ENCODE results near the gene MGLL.

Gene MGLL

DNA sequence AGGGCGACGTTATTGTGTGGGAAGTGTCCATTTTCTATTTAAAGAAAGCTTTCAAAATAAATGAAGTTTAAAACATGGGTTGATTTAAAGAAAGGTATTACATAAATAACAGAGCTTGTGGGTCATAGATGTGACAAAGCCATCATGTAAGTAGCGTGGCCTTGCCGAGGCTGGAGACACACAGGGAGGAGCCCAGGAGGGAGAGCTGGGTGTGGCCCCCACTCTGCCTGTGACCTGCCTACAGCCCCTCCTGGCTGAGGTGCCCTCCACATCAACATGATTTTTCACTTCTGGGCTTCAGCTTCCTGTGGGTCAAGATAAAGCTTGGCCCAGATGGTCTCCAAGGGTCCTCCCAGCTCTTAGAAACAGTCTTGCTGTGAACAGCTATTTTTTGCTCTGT is 12.5 kb upstream of the MGLL start:
- DNase-seq (ENCODE audit: low read depth) = no peak

DNA sequence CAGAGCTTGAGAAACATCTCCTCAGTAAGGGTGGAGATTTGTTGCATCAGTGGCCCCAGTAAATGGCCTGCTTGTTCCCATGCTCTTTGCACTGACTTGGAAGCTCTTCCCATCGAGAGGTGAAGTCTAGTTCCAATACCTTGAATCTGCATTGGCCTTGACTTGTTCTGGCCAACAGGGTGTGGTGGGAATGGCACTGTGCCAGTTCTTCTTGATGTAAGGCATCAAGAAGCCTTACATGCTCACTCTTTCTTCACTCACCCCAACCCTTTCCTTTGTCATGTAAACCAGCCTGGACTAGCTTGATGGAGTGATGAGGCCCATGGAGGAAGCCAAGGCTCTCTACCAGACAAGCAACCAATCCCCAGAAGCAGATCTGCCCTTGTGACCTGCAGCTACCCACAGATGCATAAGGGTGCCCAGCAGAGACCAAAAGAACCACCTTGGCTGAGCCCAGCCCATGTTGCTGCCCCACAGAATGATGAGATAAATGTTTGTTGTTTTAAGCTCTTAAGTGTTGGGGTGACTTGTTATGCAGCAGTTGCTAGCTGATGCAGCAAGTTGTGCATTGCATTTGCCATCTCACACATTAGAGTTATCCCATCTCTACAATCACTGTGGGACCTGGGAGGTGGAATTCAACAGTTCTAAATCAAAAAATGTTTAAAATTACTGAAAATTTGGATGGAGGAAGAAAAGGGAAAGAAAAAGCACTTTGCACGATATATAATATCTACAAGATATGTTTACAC is 11.1 kb upstream of the MGLL start:
- DNase-seq (ENCODE audit: low read depth) = no peak

DNA sequence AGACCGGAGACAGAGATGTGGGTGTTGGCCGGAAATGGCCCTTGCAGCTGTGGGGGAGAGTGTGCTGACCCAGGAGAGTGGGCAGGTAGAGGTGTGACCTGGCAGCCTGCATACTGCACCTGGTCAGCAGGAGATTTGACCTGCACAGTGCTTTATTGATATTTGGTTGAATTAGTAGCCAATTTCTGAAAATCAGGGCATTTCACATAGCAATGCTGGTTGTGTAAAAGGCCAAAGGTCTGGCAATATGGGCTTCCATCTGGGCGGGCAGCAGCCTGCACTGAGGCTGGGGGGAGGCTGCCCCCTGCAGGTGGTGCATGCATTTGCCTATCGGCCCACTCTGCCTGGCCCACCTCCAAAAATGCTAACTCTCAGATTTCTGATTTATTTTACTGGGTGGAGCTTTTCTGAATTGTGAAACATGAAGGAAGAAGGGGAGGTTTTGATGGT is 9.4 kb upstream of the MGLL start:
- DNase-seq (ENCODE audit: low read depth) = no peak

DNA sequence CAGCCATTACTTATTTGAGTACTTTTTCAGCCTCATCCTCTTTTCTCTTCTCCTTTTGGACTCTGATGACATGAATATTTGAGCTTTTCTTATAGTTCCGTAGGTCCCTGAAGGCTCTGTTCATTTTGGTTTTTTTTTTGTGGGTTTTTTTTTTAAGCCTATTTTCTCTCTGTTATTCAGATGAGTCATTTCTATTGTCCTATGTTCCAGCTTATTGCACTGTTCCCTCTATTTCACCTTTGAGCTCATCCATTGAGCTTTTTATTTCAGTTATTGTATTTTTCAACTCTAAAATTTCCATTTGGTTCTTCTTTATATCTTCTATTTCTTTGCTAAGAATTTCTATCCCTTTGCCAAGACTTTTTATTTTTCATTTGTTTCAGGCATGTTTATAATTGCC is 7.2 kb upstream of the MGLL start:
- no peak for DNase-seq (ENCODE audit: low read depth)

DNA sequence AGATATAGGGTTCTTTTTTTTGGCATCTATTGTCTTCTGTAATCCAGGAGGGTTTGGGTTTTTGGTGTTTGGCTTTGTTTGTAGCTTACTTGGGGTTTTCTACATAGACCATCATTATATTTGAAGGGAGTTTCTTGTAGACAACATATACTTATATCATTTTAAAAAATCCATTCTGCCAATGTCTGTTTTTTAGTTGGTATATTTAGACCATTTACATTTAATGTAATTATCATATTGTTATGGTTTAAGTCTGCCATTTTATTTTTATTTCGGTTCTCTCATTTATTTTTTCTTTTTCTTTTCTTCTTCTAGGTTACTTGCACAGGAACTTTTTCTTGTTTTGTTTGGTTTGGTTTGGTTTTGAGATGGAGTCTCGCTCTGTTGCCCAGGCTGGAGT is 5.5 kb upstream of the MGLL start:
- DNase-seq (ENCODE audit: low read depth) = no peak

DNA sequence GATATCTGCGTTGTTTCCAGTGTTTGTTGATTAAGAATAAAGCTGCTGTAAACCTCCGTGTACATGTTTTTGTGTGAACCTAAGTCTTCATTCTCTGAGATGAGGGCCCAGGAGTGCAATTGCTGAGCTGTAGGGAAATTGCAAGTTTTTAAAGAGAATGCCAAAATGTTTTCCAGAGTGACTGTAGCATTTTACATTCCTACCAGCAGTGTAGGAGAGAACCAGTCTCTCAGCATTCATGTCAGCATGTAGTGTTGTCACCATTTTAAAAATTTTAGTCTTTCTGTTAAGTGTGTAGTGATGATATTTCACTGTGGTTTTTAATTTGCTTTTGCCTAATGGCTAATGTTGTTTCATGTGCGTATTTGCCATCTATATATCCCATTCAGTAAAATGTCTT is 3.4 kb upstream of the MGLL start:
- no peak for DNase-seq (ENCODE audit: low read depth)

DNA sequence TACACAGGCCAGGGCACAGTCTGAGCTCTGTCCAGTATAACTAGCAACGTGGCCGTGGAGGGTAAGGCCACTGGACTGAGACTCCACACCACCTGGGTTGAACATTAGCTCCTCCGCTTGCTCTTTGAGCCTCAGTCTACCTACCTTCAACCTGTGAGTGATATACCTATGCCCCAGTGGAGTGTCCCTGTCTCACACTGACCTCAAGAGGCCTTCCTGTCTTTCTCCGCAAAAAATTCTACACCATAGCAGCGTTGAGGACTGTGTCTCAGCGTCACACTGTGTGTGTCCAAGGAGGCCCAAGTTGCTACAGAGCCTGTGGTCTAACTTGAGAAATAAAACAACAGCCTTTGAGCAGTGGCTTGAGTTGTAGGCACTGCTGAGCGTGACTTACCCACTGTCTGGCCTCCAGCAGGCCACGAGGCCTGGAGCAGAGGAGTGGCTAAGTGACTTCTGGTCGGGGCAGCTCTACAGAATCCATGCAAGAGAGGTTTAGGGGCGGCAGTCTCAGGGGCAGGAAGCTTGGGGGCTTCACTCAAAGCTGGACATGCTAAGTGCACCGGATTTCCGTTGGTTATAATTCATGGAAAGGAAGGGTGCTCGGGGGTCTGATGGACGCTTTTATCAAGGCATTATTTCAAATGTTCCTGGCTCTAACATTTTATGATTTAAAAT is 2.0 kb upstream of the MGLL start:
- DNase-seq (ENCODE audit: low read depth) = no peak

DNA sequence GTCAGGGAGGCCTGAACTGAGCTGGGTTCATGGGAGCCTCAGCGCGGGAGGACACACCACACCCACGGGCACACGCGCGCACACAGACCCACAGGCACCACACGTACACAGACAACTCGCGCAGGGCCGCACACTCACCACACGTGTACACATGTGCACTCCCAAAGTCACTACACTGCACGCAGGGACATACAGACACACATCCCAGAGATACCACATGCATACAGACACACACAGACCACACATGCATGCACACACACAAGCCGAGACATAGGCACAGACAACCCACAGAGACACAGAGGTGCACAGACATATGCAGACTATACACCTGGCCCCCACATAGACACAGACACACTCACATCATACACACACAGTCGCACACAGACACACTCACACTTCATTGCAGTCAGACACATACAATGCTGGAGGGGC is 1.1 kb upstream of the MGLL start:
- no peak for DNase-seq (ENCODE audit: low read depth)

DNA sequence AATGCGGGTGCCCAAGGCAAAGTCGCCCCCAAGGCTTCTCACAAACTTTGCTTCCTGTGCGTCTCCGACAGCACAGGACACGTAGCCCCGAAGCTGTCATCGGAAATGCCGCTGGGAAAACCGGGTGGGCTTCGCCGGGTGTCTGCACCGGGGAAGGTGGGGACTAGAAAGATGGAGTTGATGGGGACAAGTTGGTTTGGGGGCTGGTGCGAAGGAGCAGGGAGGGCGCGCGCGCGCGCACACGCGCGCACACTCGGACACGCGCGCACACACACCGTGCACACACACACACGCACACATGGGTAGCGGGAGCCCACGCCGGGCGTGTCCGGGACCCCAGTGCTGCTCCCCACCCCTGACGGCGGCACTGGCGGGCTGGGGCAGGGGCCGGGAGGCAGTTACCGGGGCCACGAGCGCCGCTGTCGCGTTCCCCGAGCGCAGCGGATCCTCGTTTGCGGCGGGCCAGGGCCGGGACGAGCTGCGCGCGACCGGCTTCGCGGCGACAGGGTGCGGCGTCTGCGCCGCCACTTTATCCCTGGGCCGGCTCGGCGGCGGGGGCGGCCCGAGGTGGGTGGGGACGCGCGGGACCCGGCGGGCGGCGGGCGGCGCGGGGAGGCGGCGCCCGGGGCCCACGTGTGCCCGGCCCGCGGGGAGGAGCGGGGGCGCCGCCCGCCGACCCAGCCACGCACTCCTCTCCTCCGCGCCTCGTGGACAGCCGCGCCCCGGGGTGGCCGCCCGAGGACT is 539 bp upstream of the MGLL start:
- no peak for DNase-seq (ENCODE audit: low read depth)

DNA sequence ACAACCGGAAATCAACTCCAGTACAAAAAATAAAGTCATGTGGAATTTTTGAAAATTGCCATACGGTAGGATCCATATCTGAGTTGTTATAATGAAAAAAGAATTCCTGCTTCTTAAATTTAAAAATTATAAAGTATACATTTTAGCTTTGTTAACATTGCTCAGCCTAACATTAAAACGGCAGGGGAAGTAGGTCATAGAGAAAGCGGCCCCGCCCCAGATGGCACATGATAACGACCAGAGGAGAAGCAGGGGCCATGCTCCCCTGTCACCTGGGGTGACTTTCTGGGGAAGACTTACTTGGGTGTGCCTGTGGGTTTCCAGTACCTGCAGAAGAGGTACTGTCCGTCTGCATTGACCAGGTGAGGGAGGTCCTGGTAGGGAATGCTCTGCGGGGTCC is 921 bp downstream of the MGLL start:
- DNase-seq (ENCODE audit: low read depth) = no peak

DNA sequence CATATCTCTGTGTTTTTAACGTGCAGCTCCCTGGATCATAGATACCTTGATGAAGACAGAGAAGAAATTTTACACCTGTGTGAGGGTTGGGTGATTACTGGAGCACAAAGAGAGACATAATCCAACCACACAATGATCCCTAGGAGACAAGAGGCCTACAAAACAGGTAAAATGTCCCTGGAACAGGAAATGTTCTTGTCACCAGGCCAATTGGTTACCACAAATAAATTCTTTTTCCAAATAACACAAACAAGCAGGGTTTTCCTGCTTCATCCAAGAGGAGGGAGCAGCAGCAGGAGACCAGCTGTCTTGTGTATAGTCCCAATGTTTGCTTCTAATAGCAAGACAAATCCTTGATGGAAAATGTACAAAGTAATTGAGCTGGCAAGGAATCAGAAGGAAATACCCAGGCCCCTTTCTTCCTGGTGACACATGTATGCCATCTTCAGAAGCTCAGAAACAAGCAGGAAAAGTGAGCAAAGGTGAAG is 1.4 kb downstream of the MGLL start:
- DNase-seq (ENCODE audit: low read depth) = no peak

DNA sequence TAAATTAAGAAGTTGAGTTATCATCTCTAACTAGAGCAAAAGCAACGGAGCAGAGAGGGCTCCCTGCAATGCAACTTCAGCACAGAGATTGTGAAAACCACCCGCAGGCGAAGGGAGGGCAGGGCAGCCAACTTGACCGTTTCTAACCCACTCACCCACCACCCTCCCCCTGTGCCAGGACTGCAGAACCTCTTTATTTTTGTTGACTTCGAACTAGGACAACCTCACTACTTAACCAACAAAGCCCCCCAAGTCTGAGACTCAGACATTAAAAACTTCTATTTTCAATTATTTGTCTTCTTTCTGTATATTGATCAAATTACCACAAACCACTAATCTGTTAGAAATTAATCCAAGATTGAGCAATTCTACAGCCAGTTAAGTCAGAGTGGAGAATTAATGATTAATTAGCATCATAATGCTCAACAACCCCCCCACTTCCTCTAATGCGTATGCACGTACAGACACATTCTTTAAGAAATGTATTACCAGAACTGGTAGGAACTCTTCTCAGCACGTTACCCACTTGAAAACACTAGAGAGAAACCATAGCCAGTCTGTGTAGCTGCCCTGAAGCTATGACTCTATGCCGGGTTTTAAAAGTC is 2.0 kb downstream of the MGLL start:
- DNase-seq (ENCODE audit: low read depth) = no peak

DNA sequence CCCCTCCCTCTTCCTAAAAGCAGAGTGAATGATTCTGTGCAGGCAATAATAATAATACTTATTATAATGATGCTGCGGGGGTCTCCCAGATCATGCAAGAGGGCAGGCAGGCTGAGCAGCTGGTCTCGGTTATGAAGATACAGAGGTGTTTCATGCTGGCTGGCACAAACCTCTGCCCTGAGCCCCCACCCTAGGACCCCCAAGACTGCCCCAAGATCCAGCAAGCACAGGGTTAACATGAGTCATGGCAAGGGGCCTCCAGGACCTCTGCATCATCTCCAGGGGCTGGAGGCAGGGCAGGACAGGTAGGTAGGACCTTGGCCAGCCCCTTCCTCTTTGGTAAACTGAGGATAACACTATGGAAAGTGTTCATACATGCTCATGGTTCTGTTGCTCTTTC is 2.7 kb downstream of the MGLL start:
- DNase-seq (ENCODE audit: low read depth) = no peak

DNA sequence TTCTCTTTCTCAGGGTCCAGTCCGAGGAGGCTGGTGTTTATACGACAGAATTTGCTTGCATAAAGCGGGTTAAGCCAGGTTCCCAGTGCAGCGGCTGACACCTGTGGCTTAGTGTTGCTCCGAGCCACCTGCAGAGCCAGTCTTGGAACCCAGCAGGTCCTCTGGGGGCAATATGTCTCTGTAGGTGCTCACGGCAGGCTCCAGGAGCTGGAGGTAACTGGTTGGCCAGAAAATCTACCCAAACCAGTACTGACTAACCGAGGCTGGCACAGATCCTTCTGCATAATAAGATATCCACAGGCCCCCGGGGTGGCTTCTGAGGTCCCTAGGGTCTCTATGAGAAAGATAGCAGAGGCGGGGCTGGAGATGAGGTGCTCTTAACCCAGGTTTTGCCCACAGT is 3.2 kb downstream of the MGLL start:
- no peak for DNase-seq (ENCODE audit: low read depth)

DNA sequence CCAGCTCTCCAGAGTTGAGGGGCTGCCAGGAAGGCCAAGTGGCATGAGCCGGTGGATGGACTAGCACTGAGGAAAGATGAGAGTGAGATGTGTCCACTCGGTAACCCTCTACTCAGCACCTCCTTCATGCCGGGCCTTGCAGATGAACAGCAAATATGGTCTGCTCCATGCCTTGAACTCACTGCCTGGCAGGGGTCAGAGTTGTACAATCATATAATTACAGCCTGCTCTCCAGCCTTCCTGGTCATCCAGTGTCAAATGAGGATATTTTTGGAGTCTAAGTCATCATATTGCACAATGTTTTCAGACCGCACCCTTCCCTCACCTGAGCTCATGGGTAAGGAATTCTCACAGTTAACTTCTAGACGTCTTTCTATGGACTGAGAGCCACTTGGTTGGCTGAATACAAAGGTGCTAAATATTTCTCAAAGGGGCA is 4.9 kb downstream of the MGLL start:
- no peak for DNase-seq (ENCODE audit: low read depth)

DNA sequence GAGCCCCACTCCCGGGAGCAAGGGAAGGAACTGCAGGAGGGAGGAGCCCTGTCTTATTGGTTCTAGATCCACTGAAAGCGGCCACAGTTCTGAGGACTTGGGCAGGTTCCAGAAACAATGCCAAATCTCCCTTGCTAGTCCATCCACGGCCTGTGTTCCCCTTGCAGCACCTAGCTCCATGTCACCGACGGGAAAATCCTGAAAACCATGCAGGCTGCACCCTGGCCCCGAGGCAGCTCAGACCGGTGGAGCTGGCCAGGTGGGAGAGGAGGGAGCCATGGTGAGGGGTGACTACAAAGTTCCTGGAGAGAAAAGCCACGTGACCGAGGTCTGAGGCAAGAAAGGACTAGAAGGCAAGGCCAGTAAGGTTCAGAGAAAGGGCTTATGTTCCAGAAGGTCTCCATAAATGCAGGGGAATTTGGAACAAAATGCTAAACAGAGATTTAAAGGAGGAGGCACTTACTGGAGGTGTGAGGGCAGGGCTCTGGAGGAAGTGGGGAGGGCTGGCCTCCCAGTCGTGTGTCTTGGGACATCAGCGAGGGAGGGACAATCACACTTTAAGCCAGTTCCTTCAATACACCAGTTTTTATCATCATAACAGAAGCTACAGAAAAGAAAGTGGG is 5.4 kb downstream of the MGLL start:
- no peak for DNase-seq (ENCODE audit: low read depth)

DNA sequence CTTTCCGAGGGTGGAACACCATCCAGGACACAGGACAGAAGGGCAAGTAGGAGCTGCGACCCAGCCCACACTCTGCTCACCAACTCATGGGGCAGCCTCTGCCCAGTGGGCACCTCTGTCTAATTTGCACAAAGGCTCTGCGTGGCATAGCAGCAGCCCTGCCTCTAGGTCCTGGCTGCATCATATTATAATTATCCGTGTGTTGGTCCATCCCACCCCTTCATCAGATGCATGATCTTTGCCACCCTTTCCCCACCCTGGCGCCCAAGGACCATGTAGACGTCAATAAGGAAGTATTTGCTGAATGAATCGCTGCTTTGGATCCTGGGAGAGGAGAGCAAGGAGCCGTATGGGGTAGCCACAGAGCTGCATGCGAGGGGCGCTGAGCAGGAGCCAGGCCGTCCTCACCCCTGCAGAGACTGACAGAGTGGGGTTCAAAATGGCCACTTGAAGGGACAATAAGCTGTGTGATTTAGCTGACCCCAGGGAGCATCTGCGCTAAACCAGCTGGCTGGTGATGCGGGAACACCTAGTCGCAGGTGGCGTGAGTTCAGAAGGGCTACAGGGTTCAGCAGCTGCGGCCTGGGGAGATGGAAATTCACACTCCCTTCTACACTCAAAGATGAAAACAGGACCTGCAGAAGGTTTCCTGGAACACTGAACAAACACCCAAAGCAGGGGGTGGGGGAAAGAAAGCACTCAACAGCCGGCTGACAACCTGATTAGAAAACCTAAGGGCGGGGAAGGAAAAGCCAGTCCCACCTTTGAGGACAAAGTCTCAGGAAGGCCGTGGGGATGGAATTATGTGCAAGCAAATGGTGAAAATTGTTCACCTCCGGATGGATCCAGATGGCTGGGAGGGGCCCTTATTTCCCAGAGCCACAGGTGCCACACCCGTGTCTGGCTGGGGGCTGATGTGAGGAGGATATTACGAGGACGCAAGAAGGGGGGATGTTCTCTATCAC is 6.4 kb downstream of the MGLL start:
- no peak for DNase-seq (ENCODE audit: low read depth)

DNA sequence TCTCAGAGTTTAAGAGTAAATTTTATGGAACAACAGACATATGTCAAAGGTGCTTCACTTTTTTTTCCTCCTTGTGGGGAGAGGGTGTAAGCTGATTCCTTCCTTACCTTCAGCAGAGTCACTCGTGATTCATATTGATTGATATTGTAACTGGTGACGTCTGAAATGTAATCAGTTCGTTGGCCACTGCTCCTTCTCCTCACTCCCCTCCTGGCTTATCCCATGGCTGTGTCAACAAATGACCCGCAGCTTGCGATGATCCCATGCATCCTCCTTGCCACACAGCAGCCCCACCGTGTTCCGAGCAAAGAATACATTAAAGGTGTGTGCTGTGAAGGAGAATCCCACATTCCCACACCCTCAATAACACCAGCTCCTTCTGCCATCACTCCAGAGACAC is 7.3 kb downstream of the MGLL start:
- DNase-seq (ENCODE audit: low read depth) = no peak

DNA sequence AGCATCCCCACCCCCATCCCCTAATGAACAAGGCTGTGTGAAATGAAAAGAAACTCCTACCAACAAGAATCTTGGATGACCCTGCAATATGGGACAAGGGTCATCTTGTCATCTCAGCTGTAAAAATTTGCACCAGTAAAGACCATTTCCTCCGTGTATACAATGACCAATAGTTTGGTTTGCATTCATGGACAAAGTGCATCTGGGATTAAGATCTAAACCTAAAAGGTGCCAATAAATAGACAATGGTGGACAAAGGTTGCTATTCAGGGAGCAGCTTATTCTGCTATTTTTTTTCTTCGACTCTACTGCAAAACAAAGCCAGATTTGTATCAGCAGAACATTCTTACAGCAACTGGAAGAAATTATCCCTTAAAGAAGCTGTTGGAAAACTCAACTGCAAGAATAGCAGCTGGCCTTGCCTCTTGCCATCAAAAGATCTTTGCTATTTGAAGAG is 8.0 kb downstream of the MGLL start:
- DNase-seq (ENCODE audit: low read depth) = no peak

DNA sequence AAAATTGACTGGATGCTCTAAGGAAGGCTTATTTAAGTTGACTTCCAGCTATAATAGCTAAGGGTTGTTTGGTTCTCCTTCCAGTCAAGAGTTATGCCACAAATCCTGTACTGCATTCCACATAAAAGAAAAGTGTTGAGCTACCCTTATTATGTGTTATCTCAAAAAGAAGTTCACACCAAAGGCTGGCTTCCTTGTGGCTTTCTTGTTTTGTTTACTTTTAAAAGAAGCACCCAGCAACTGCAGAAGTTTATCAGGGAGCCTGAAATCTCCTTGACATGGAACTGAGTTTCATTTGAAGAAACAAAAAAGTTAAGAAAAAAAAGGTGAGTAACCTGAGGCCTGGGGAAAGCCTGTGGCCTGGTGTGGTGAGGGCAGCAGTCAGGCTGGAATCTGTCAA is 10.2 kb downstream of the MGLL start:
- DNase-seq (ENCODE audit: low read depth) = no peak

DNA sequence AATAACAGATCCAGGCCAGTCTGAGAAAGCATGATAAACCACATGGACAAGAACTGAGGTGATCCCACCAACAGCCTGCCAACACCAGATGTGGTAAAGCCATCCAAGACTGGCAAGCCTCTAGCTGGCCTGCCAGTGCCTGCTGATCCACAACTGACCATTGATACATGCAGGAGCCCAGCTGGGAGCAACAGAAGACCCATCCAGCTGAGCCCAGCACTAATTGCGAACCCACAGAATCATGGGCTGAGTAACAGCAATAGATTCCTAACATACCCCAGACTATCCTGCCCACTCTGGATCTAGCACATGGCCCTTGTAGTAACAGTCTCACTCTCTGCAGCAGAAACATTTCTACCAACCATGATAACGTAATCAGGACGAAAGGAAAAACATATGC is 10.6 kb downstream of the MGLL start:
- no peak for DNase-seq (ENCODE audit: low read depth)

All from stimulated activated CD8-positive, alpha-beta memory T cell treated with anti-CD3 and anti-CD28 coated beads, Interleukin-15, amount 100 ng/mL, for 1 hour (primary cell).